ENCODE measurements around the gene SPINK7.

DNA sequence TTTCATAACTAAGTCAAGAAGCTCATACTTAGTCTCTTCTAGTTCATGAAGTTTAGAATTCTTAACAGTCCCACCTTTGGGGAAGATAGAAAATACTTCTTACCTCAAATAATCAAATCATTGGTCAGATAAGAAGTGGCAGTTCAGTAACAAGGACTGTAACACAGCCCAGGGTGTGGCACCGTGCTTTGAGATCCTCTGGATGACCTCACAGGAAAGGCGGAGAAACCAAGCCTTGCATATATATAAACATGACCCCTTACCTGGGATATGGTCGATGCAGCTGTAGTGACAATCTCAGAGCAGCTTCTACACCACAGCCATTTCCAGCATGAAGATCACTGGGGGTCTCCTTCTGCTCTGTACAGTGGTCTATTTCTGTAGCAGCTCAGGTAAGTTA, at the start of gene SPINK7:
- TF ChIP-seq, protein P1, sequence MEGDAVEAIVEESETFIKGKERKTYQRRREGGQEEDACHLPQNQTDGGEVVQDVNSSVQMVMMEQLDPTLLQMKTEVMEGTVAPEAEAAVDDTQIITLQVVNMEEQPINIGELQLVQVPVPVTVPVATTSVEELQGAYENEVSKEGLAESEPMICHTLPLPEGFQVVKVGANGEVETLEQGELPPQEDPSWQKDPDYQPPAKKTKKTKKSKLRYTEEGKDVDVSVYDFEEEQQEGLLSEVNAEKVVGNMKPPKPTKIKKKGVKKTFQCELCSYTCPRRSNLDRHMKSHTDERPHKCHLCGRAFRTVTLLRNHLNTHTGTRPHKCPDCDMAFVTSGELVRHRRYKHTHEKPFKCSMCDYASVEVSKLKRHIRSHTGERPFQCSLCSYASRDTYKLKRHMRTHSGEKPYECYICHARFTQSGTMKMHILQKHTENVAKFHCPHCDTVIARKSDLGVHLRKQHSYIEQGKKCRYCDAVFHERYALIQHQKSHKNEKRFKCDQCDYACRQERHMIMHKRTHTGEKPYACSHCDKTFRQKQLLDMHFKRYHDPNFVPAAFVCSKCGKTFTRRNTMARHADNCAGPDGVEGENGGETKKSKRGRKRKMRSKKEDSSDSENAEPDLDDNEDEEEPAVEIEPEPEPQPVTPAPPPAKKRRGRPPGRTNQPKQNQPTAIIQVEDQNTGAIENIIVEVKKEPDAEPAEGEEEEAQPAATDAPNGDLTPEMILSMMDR (IDR thresholded peaks at IDR 0.05): no peak
- no peak for TF ChIP-seq POLR2A (IDR thresholded peaks at IDR 0.05)

All from adrenal gland (tissue), 5 donors.